HepG2 (cell line): ENCODE results near the gene LMAN2. TPM values are rescaled to one million over a fixed set of nuclear protein-coding genes. Genes with fewer than 3 reads are reported as not detected.

Experiments
- ATAC-seq: fragments of 200-7000 bp; cut with Tn5 transposase; 3 replicates; pipeline ENCODE4 v1.9.1; 2020; ENCODE audit warnings: mild to moderate bottlenecking, moderate library complexity
- BruUV-seq: library from RNA; stranded (reverse); fragments of 400-500 nt; replicated peaks from 2 replicates; lab custom pipeline; 2021; lab: Mats Ljungman, UMichigan
- CTCF ChIA-PET: fragments of 300-600 bp; formaldehyde crosslinking; extraction: SDS; loops from one replicate; lab custom pipeline; 2021; ENCODE audit warnings: low total read pairs, inconsistent platforms, low intra/inter-chr PET ratio; lab: Yijun Ruan, JAX
- POLR2A ChIA-PET: fragments of 350-600 bp; sonication (Branson Sonifier 250); formaldehyde crosslinking; loops from one replicate; lab custom pipeline; 2020; ENCODE audit warnings: antibody characterized with exemption, inconsistent platforms; lab: Yijun Ruan, JAX
- DNase-seq: peaks from one replicate; pipeline ENCODE4 v3.0.0-alpha.2; 2015; ENCODE audit warnings: low spot score
- FAIRE-seq: peaks from 3 replicates; lab custom pipeline; 2011; peaks lifted over from hg19 to GRCh38; lab: Jason Lieb, UNC
- H2AFZ ChIP-seq: one replicate; pipeline ENCODE4 v1.6.1; 2011; ENCODE audit warnings: low read length, inconsistent platforms
- H3K27ac ChIP-seq: fragments of 300-600 bp; 3 replicates; pipeline ENCODE4 v1.8.0; 2011; ENCODE audit warnings: mixed run types, mild to moderate bottlenecking, mixed read lengths, low read length, inconsistent platforms; ENCODE audit not compliant: insufficient read depth; ENCODE audit errors: extremely low read length
- H3K27me3 ChIP-seq, 2 experiments: fragments of 200-600 bp in 1 of 2; 2 replicates in 1 of 2; 3 replicates in 1 of 2; pipeline versions ENCODE4 v1.6.0 to v1.8.0; 2011; ENCODE audit warnings: low read length in 2 of 2, mild to moderate bottlenecking in 2 of 2, moderate library complexity in 2 of 2, inconsistent platforms in 1 of 2; ENCODE audit not compliant: insufficient read depth in 2 of 2, control insufficient read depth in 1 of 2
- H3K36me3 ChIP-seq, 2 experiments: fragments of 200-600 bp in 1 of 2; replicated peaks in 1 of 2; 2 replicates in 1 of 2; 3 replicates in 1 of 2; pipeline versions ENCODE4 v1.5.1 to v1.8.0; 2011; ENCODE audit warnings: low read length in 2 of 2, inconsistent platforms in 1 of 2; ENCODE audit not compliant: insufficient read depth in 2 of 2, control insufficient read depth in 1 of 2
- H3K4me1 ChIP-seq: 2 replicates; pipeline ENCODE4 v1.5.1; 2012; ENCODE audit warnings: low read length, inconsistent platforms; ENCODE audit not compliant: insufficient read depth
- H3K4me2 ChIP-seq: 2 replicates; pipeline ENCODE4 v1.6.0; 2011; ENCODE audit warnings: low read depth, low read length, inconsistent platforms
- H3K4me3 ChIP-seq, 3 experiments: fragments of 200-600 bp in 1 of 3; sonication (generic), shearing (Covaris generic) in 1 of 3; replicated peaks in 1 of 3; 2 replicates each; pipeline ENCODE4 v1.5.1; 2011 to 2016; ENCODE audit warnings: low read length in 3 of 3, inconsistent platforms in 2 of 3, low read depth in 2 of 3, mild to moderate bottlenecking in 2 of 3, control low read depth in 1 of 3, mixed read lengths in 1 of 3; ENCODE audit not compliant: insufficient read depth in 1 of 3
- H3K79me2 ChIP-seq: one replicate; pipeline ENCODE4 v1.6.1; 2011; ENCODE audit warnings: low read length, inconsistent platforms; ENCODE audit not compliant: insufficient read depth
- H3K9ac ChIP-seq: 2 replicates; pipeline ENCODE4 v1.6.0; 2011; ENCODE audit warnings: mild to moderate bottlenecking, low read depth, low read length, inconsistent platforms; ENCODE audit not compliant: insufficient read depth
- H3K9me3 ChIP-seq: 2 replicates; pipeline ENCODE4 v1.5.1; 2012; ENCODE audit warnings: mild to moderate bottlenecking, low read length
- H4K20me1 ChIP-seq: 2 replicates; pipeline ENCODE4 v1.6.0; 2011; ENCODE audit warnings: inconsistent platforms, mild to moderate bottlenecking, low read length, moderate library complexity; ENCODE audit not compliant: insufficient read depth
- CEBPG ChIP-seq: IDR thresholded peaks from 2 replicates; pipeline ENCODE4 v1.6.1; 2016
- GMEB2 ChIP-seq: IDR thresholded peaks from 2 replicates; pipeline ENCODE4 v1.6.1; 2016; ENCODE audit warnings: missing biosample characterization, missing genetic modification reagents, low read depth
- HOXA5 ChIP-seq: sonication (generic); formaldehyde crosslinking; IDR thresholded peaks from 2 replicates; pipeline ENCODE4 v1.4.0; 2020; ENCODE audit warnings: missing genetic modification reagents
- MXD4 ChIP-seq: IDR thresholded peaks from 2 replicates; pipeline ENCODE4 v1.6.1; 2016; ENCODE audit warnings: mild to moderate bottlenecking, missing biosample characterization, missing genetic modification reagents
- NFAT5 ChIP-seq: sonication (generic); formaldehyde crosslinking; IDR thresholded peaks from 2 replicates; pipeline ENCODE4 v1.4.0; 2020; ENCODE audit warnings: missing genetic modification reagents
- NFYB ChIP-seq: sonication (generic); formaldehyde crosslinking; IDR thresholded peaks from 2 replicates; pipeline ENCODE4 v1.4.0; 2020; ENCODE audit warnings: missing genetic modification reagents
- RBAK ChIP-seq: sonication (generic); formaldehyde crosslinking; IDR thresholded peaks from 2 replicates; pipeline ENCODE4 v1.5.1; 2020; ENCODE audit warnings: mild to moderate bottlenecking, missing genetic modification reagents
- SOX6 ChIP-seq, 2 experiments: fragments of 450-650 bp in 1 of 2; sonication (generic) in 1 of 2; formaldehyde crosslinking in 1 of 2; IDR thresholded peaks; 2 replicates each; pipeline versions ENCODE4 v1.4.0 to v1.6.1; 2017 to 2020; ENCODE audit warnings: antibody characterized with exemption in 1 of 2, mild to moderate bottlenecking in 1 of 2, missing genetic modification reagents in 1 of 2
- TBL1XR1 ChIP-seq: fragments of 150-350 bp; IDR thresholded peaks from 2 replicates; pipeline ENCODE4 v1.6.1; 2014; ENCODE audit warnings: borderline replicate concordance, low read length; ENCODE audit not compliant: partially characterized antibody
- TOPORS ChIP-seq: sonication (generic); formaldehyde crosslinking; IDR thresholded peaks from 2 replicates; pipeline ENCODE4 v1.8.0; 2023; ENCODE audit warnings: mild to moderate bottlenecking, missing genetic modification reagents
- TRIM24 ChIP-seq: sonication (generic); formaldehyde crosslinking; IDR thresholded peaks from 2 replicates; pipeline ENCODE4 v1.8.0; 2022; ENCODE audit warnings: mild to moderate bottlenecking, missing genetic modification reagents
- ZFAT ChIP-seq: sonication (generic); formaldehyde crosslinking; conservative IDR thresholded peaks from 2 replicates; pipeline ENCODE4 v1.8.1; 2023; ENCODE audit warnings: missing genetic modification reagents, inconsistent platforms
- ZFY ChIP-seq: sonication (generic); formaldehyde crosslinking; IDR thresholded peaks from 2 replicates; pipeline ENCODE4 v1.4.0; 2020; ENCODE audit warnings: missing genetic modification reagents
- ZNF251 ChIP-seq: sonication (generic); formaldehyde crosslinking; IDR thresholded peaks from 2 replicates; pipeline ENCODE4 v1.9.0; 2021; ENCODE audit warnings: mild to moderate bottlenecking, missing genetic modification reagents
- ZNF253 ChIP-seq: sonication (generic); formaldehyde crosslinking; IDR thresholded peaks from 2 replicates; pipeline ENCODE4 v1.8.0; 2022; ENCODE audit warnings: mild to moderate bottlenecking, missing genetic modification reagents, borderline replicate concordance
- ZSCAN31 ChIP-seq: sonication (generic); formaldehyde crosslinking; IDR thresholded peaks from 2 replicates; pipeline ENCODE4 v1.5.0; 2020; ENCODE audit warnings: low read depth, mild to moderate bottlenecking, missing genetic modification reagents
- WGBS: methylation state at CpG from one replicate; pipeline ENCODE4 v1.1.6; 2017; ENCODE audit warnings: low lambda C conversion rate; 5-methylcytosine and 5-hydroxymethylcytosine counted together
- in situ Hi-C: cut with HindIII; loops from 2 replicates; pipeline ENCODE4 v1.10.0; 2017; ENCODE audit warnings: low pct_unique_long_range_greater_than_20kb; ENCODE audit not compliant: extremely low pct_ligation_motif_present
- intact Hi-C: fragments of 100-400 bp; cut with micrococcal nuclease; formaldehyde crosslinking; loops from one replicate; pipeline ENCODE4 v1.10.0; 2022; ENCODE audit not compliant: unreplicated experiment
- polyA plus RNA-seq, 8 experiments: library from polyadenylated mRNA; depleted of rRNA in 3 of 8; stranded (reverse) in 7 of 8; unstranded in 1 of 8; fragments of >200 nt; fragmentation: Illumina TruSeq in 4 of 8; extraction: Trizol in 4 of 8; gene quantifications; 2 replicates each; pipeline versions ENCODE4 v1.2.1 to v1.2.3, GENCODE V29; 2011 to 2016; ENCODE audit warnings: low read depth in 4 of 8, missing spikeins in 1 of 8, mixed read lengths in 1 of 8; ENCODE audit not compliant: insufficient read depth in 1 of 8
- total RNA-seq, 5 experiments: library from RNA; depleted of rRNA; stranded (reverse); fragments of >200 nt; fragmentation: Illumina TruSeq; extraction: Trizol; gene quantifications; 2 replicates each; pipeline ENCODE4 v1.2.3, GENCODE V29; 2016; ENCODE audit warnings: low read depth in 1 of 5

Gene LMAN2
- total and polyA plus RNA-seq, 2 of the 13 experiments (the other 11 are each of a cell fraction or from before 2014, with no cell fraction given), result 191 to 197 TPM

GRCh38 chr5:177304392-177305119 lies 46.9 kb downstream of the LMAN2 start (continued):
- no peak for TF ChIP-seq ZNF251 (CRISPR knock-in tag)
- no peak for TF ChIP-seq NFYB (CRISPR knock-in tag)
- TF ChIP-seq ZNF253, result no peak
- TF ChIP-seq RBAK (CRISPR knock-in tag), result no peak
- TF ChIP-seq SOX6 (IDR thresholded peaks at IDR 0.05), result no peak
- TF ChIP-seq SOX6 (CRISPR knock-in tag; IDR thresholded peaks at IDR 0.05), result 0 out of 2 replicates have a peak, but pooled peaks have one; percentile 12

- DNase-seq, result no peak
- intact Hi-C loops, result loop anchor here (2.0 kb wide), 1 partner anchor 189 kb away; no protein-coding TSS in a partner anchor
- POLR2A ChIA-PET, result interaction anchor here (0.9 to 1.7 kb wide), 3 partner anchors 48 to 190 kb away, joined by 3 to 7 read pairs (median 4); no protein-coding TSS in a partner anchor
- TF ChIP-seq HOXA5 (CRISPR knock-in tag), result no peak
- TF ChIP-seq ZFAT, result no peak
- peak; percentile 37; the same call in 1 of the 2 replicates for TF ChIP-seq ZFY (CRISPR knock-in tag)
- peak; percentile 9; the same call in 1 of the 2 replicates for TF ChIP-seq TOPORS
- no peak for TF ChIP-seq TRIM24 (CRISPR knock-in tag)
- no peak for TF ChIP-seq GMEB2 (CRISPR knock-in tag)
- TF ChIP-seq MXD4, result 0 out of 2 replicates have a peak, but pooled peaks have one; percentile 10
- TF ChIP-seq CEBPG (CRISPR knock-in tag), result no peak
- TF ChIP-seq TBL1XR1, result no peak
- 0 out of 2 replicates have a peak, but pooled peaks have one; percentile 19 for TF ChIP-seq ZSCAN31 (CRISPR knock-in tag)
- peak; percentile 5; the same call in 1 of the 2 replicates for TF ChIP-seq NFAT5 (CRISPR knock-in tag)
These were observed 47.5 kb downstream of the LMAN2 start for GRCh38 chr5:177303925-177304391.

More at GRCh38 chr5:177303925-177304391, 47.5 kb downstream of the LMAN2 start:
- Histone ChIP-seq H3K4me1 (peaks cover 30% of the 10 kb centered on the region), H3K9ac (peak overlapping the region; percentile 87), H3K4me3 (peak overlapping the region; percentile 76 to 97 (median 85)), H4K20me1 (peaks cover 19% of the 10 kb centered on the region), H3K79me2 (peaks cover 31% of the 10 kb centered on the region), H3K27me3 (no peaks in the 10 kb centered on the region; a peak in 1 of 5 replicates), H3K27ac (peak overlapping the region; percentile 78), H3K9me3 (no peaks in the 10 kb centered on the region), H3K4me2 (peak overlapping the region; percentile 85), H3K36me3 (peaks cover 7 to 36% of the 10 kb centered on the region in 2 experiments), H2AFZ (no peak overlapping the region)
- WGBS, result 0% methylated on average over 7 of the region's 25 CpGs
- ATAC-seq, result no peak
- no peak for FAIRE-seq
- CTCF ChIA-PET, result no interaction called here
- in situ Hi-C loops, result loop anchor here (5.0 kb wide), 1 partner anchor 192 kb away; no protein-coding TSS in a partner anchor
- BruUV-seq, result no TSS peak
